Mesendoderm (in vitro differentiated cells): ENCODE results near the gene KCNK5.

Source experiments
- DNase-seq: peaks from one replicate; pipeline ENCODE4 v3.0.0; 2013
- H2AK5ac ChIP-seq: 2 replicates; pipeline ENCODE4 v1.6.1; 2013; ENCODE audit warnings: low read length, inconsistent platforms
- H2BK120ac ChIP-seq: 2 replicates; pipeline ENCODE4 v1.6.1; 2013; ENCODE audit warnings: low read depth, mild to moderate bottlenecking, low read length, moderate library complexity, mixed read lengths
- H2BK15ac ChIP-seq: replicated peaks from 2 replicates; pipeline ENCODE4 v1.6.1; 2013; ENCODE audit warnings: low read depth, mild to moderate bottlenecking, moderate library complexity
- H2BK5ac ChIP-seq: 2 replicates; pipeline ENCODE4 v1.6.1; 2013; ENCODE audit warnings: low read length, inconsistent platforms
- H3K18ac ChIP-seq: 2 replicates; pipeline ENCODE4 v1.6.1; 2013; ENCODE audit warnings: mild to moderate bottlenecking, low read length, mixed read lengths
- H3K23ac ChIP-seq: one replicate; pipeline ENCODE4 v1.6.1; 2013; ENCODE audit warnings: low read length
- H3K27ac ChIP-seq: 2 replicates; pipeline ENCODE4 v1.5.1; 2013; ENCODE audit warnings: low read depth, mild to moderate bottlenecking, inconsistent platforms, low read length, moderate library complexity
- H3K27me3 ChIP-seq: 2 replicates; pipeline ENCODE4 v1.6.1; 2013; ENCODE audit warnings: low read length, control low read depth, mild to moderate bottlenecking, inconsistent platforms; ENCODE audit not compliant: insufficient read depth, poor library complexity
- H3K36me3 ChIP-seq: 2 replicates; pipeline ENCODE4 v1.6.1; 2013; ENCODE audit warnings: low read length, inconsistent platforms; ENCODE audit not compliant: control insufficient read depth, insufficient read depth
- H3K4ac ChIP-seq: one replicate; pipeline ENCODE4 v1.6.1; 2013; ENCODE audit warnings: low read depth, mild to moderate bottlenecking, low read length, moderate library complexity
- H3K4me1 ChIP-seq: 2 replicates; pipeline ENCODE4 v1.6.1; 2013; ENCODE audit warnings: low read depth, low read length, inconsistent platforms; ENCODE audit not compliant: control insufficient read depth
- H3K4me2 ChIP-seq: 2 replicates; pipeline ENCODE4 v1.6.1; 2013; ENCODE audit warnings: low read length
- H3K4me3 ChIP-seq: 2 replicates; pipeline ENCODE4 v1.5.1; 2013; ENCODE audit warnings: mild to moderate bottlenecking, low read length
- H3K56ac ChIP-seq: one replicate; pipeline ENCODE4 v1.6.1; 2013; ENCODE audit warnings: low read length
- H3K79me1 ChIP-seq: 2 replicates; pipeline ENCODE4 v1.6.1; 2013; ENCODE audit warnings: low read length, inconsistent platforms
- H3K79me2 ChIP-seq: 2 replicates; pipeline ENCODE4 v1.6.1; 2013; ENCODE audit warnings: mild to moderate bottlenecking, low read length; ENCODE audit not compliant: control insufficient read depth, insufficient read depth
- H3K9ac ChIP-seq: 2 replicates; pipeline ENCODE4 v1.6.1; 2013; ENCODE audit warnings: low read length, inconsistent platforms
- H4K5ac ChIP-seq: one replicate; pipeline ENCODE4 v1.6.1; 2013; ENCODE audit warnings: low read length
- H4K8ac ChIP-seq: one replicate; pipeline ENCODE4 v1.6.1; 2013; ENCODE audit warnings: low read depth, mild to moderate bottlenecking, control low read depth, low read length, moderate library complexity
- WGBS: extraction: QIAGEN DNeasy Blood & Tissue Kit; methylation state at CpG from one replicate; pipeline ENCODE4 v1.1.7; 2013; ENCODE audit warnings: low lambda C conversion rate, missing lambda C conversion rate; ENCODE audit not compliant: insufficient coverage; ENCODE audit errors: extremely low coverage; 5-methylcytosine and 5-hydroxymethylcytosine counted together

The KCNK5 gene

GRCh38 chr6:39198528-39198927 is 30.7 kb downstream of the KCNK5 start:
- no peak overlapping the region for H3K9ac ChIP-seq
- no peak overlapping the region for H3K23ac ChIP-seq
- no peak overlapping the region for H2AK5ac ChIP-seq
- no peak overlapping the region for H3K4ac ChIP-seq
- no peaks in the 10 kb centered on the region for H3K27me3 ChIP-seq
- H3K4me3 ChIP-seq, result no peak overlapping the region
- no peak overlapping the region for H3K56ac ChIP-seq
- H2BK5ac ChIP-seq, result no peak overlapping the region
- H3K27ac ChIP-seq, result no peak overlapping the region
- peaks cover 2% of the 10 kb centered on the region for H3K36me3 ChIP-seq
- H4K5ac ChIP-seq, result no peak overlapping the region
- peaks cover 17% of the 10 kb centered on the region for H3K79me2 ChIP-seq
- H3K79me1 ChIP-seq, result peaks cover 29% of the 10 kb centered on the region
- no peak overlapping the region for H2BK120ac ChIP-seq
- DNase-seq, result no peak
- peaks cover 25% of the 10 kb centered on the region for H3K4me1 ChIP-seq
- no peak overlapping the region for H3K4me2 ChIP-seq
- H4K8ac ChIP-seq, result no peak overlapping the region
- no peak overlapping the region for H3K18ac ChIP-seq
- no peak overlapping the region for H2BK15ac ChIP-seq

- Histone ChIP-seq H3K79me2 (peaks cover 17% of the 10 kb centered on the region), H3K9ac (no peak overlapping the region), H2BK120ac (no peak overlapping the region), H3K27ac (no peak overlapping the region), H3K4me3 (no peak overlapping the region), H3K4ac (no peak overlapping the region), H4K8ac (no peak overlapping the region), H3K4me2 (no peak overlapping the region), H3K27me3 (no peaks in the 10 kb centered on the region), H2BK15ac (no peak overlapping the region), H3K18ac (no peak overlapping the region), H3K4me1 (peaks cover 22% of the 10 kb centered on the region), H2BK5ac (no peak overlapping the region), H3K36me3 (peaks cover 2% of the 10 kb centered on the region), H2AK5ac (no peak overlapping the region), H4K5ac (no peak overlapping the region), H3K56ac (no peak overlapping the region), H3K79me1 (peaks cover 29% of the 10 kb centered on the region), H3K23ac (no peak overlapping the region)
- DNase-seq, result no peak
Observed at GRCh38 chr6:39197922-39198500, 31.3 kb downstream of the KCNK5 start.

GRCh38 chr6:39197521-39197920 is 31.8 kb downstream of the KCNK5 start:
- H2BK120ac ChIP-seq, result no peak overlapping the region
- no CpG with 5 or more reads among the region's 4 CpGs for WGBS
- no peak overlapping the region for H3K4me3 ChIP-seq
- no peak overlapping the region for H3K23ac ChIP-seq
- peaks cover 2% of the 10 kb centered on the region for H3K36me3 ChIP-seq
- no peak overlapping the region for H3K4ac ChIP-seq
- no peak overlapping the region for H3K9ac ChIP-seq
- no peak for DNase-seq
- no peak overlapping the region for H2BK15ac ChIP-seq
- peaks cover 27% of the 10 kb centered on the region for H3K79me1 ChIP-seq
- H3K27me3 ChIP-seq, result no peaks in the 10 kb centered on the region
- H2BK5ac ChIP-seq, result no peak overlapping the region
- H3K56ac ChIP-seq, result no peak overlapping the region
- no peak overlapping the region for H2AK5ac ChIP-seq
- no peak overlapping the region for H3K18ac ChIP-seq
- no peak overlapping the region for H3K4me2 ChIP-seq
- H4K8ac ChIP-seq, result no peak overlapping the region
- peaks cover 22% of the 10 kb centered on the region for H3K4me1 ChIP-seq
- peaks cover 14% of the 10 kb centered on the region for H3K79me2 ChIP-seq
- H3K27ac ChIP-seq, result no peak overlapping the region
- no peak overlapping the region for H4K5ac ChIP-seq

- peak overlapping the region; percentile 54 for H2BK5ac ChIP-seq
- H2BK15ac ChIP-seq, result no peak overlapping the region
- no peak overlapping the region for H4K8ac ChIP-seq
- no peak overlapping the region for H3K4ac ChIP-seq
- H3K4me2 ChIP-seq, result no peak overlapping the region
- no peak overlapping the region for H3K27ac ChIP-seq
- no peak overlapping the region for H3K23ac ChIP-seq
- H3K9ac ChIP-seq, result no peak overlapping the region
- no peak overlapping the region for H4K5ac ChIP-seq
- H3K36me3 ChIP-seq, result peaks cover 2% of the 10 kb centered on the region
- peaks cover 22% of the 10 kb centered on the region for H3K4me1 ChIP-seq
- peaks cover 22% of the 10 kb centered on the region for H3K79me1 ChIP-seq
- H3K56ac ChIP-seq, result peak overlapping the region; percentile 47
- no peak overlapping the region for H2BK120ac ChIP-seq
- no peak overlapping the region for H2AK5ac ChIP-seq
- no peaks in the 10 kb centered on the region for H3K27me3 ChIP-seq
- no peak overlapping the region for H3K4me3 ChIP-seq
- H3K79me2 ChIP-seq, result peaks cover 8% of the 10 kb centered on the region
- DNase-seq, result peak; percentile 53
- H3K18ac ChIP-seq, result no peak overlapping the region
- no CpG with 5 or more reads among the region's 3 CpGs for WGBS
Observed at GRCh38 chr6:39196673-39197091, 32.6 kb downstream of the KCNK5 start.

GRCh38 chr6:39195792-39196385 is 33.4 kb downstream of the KCNK5 start:
- H2BK120ac ChIP-seq, result no peak overlapping the region
- H3K4ac ChIP-seq, result no peak overlapping the region
- H3K23ac ChIP-seq, result no peak overlapping the region
- H2BK15ac ChIP-seq, result no peak overlapping the region
- H4K8ac ChIP-seq, result no peak overlapping the region
- no peak overlapping the region for H3K9ac ChIP-seq
- no CpG with 5 or more reads among the region's 3 CpGs for WGBS
- H2BK5ac ChIP-seq, result no peak overlapping the region
- no peak for DNase-seq
- no peak overlapping the region for H3K27ac ChIP-seq
- no peak overlapping the region for H2AK5ac ChIP-seq
- H3K27me3 ChIP-seq, result no peaks in the 10 kb centered on the region
- no peak overlapping the region for H4K5ac ChIP-seq
- no peak overlapping the region for H3K18ac ChIP-seq
- H3K36me3 ChIP-seq, result peaks cover 2% of the 10 kb centered on the region
- H3K4me1 ChIP-seq, result peaks cover 22% of the 10 kb centered on the region
- H3K56ac ChIP-seq, result no peak overlapping the region
- H3K79me2 ChIP-seq, result peaks cover 8% of the 10 kb centered on the region
- H3K4me2 ChIP-seq, result no peak overlapping the region
- H3K4me3 ChIP-seq, result no peak overlapping the region
- peaks cover 22% of the 10 kb centered on the region for H3K79me1 ChIP-seq

- no peak overlapping the region for H2BK5ac ChIP-seq
Observed at GRCh38 chr6:39194466-39194865, 34.8 kb downstream of the KCNK5 start.

More at GRCh38 chr6:39194466-39194865, 34.8 kb downstream of the KCNK5 start:
- no peak for DNase-seq
- no peak overlapping the region for H3K56ac ChIP-seq
- peaks cover 2% of the 10 kb centered on the region for H3K36me3 ChIP-seq
- H3K27me3 ChIP-seq, result no peaks in the 10 kb centered on the region
- no peak overlapping the region for H2BK15ac ChIP-seq
- H4K5ac ChIP-seq, result no peak overlapping the region
- H3K23ac ChIP-seq, result no peak overlapping the region
- peaks cover 22% of the 10 kb centered on the region for H3K79me1 ChIP-seq
- H3K4me1 ChIP-seq, result peaks cover 22% of the 10 kb centered on the region
- no CpG with 5 or more reads among the region's 9 CpGs for WGBS
- H3K4me3 ChIP-seq, result no peak overlapping the region
- peaks cover 7% of the 10 kb centered on the region for H3K79me2 ChIP-seq
- no peak overlapping the region for H3K4me2 ChIP-seq
- no peak overlapping the region for H3K27ac ChIP-seq
- no peak overlapping the region for H3K9ac ChIP-seq
- H2BK120ac ChIP-seq, result no peak overlapping the region
- H3K18ac ChIP-seq, result no peak overlapping the region
- H3K4ac ChIP-seq, result no peak overlapping the region
- no peak overlapping the region for H2AK5ac ChIP-seq
- no peak overlapping the region for H4K8ac ChIP-seq
